ENCODE measurements around the gene DUSP15.

DUSP15 gene

DNA sequence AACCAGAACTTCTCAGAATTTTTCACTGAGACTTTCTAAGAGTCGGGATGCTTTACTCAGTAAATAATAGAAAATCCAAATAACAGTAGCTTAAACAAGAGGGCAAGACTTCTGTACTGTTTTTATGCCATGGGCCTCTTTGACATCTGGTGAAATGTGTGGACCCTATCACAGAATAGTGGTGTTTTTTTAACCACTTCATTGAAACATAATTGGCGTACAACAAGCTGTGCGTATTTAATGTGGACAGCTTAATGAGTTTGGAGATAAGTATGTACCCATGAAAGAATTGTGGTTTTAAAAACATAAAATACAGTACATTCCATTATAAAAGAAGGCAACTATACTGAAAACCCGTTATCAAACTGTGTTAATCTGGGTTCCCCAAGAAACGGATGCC, 43.8 kb upstream of the DUSP15 start:
- no peak overlapping the region for H3K4me3 ChIP-seq (ENCODE audit: low read depth, low read length)
- TF ChIP-seq, protein P1, sequence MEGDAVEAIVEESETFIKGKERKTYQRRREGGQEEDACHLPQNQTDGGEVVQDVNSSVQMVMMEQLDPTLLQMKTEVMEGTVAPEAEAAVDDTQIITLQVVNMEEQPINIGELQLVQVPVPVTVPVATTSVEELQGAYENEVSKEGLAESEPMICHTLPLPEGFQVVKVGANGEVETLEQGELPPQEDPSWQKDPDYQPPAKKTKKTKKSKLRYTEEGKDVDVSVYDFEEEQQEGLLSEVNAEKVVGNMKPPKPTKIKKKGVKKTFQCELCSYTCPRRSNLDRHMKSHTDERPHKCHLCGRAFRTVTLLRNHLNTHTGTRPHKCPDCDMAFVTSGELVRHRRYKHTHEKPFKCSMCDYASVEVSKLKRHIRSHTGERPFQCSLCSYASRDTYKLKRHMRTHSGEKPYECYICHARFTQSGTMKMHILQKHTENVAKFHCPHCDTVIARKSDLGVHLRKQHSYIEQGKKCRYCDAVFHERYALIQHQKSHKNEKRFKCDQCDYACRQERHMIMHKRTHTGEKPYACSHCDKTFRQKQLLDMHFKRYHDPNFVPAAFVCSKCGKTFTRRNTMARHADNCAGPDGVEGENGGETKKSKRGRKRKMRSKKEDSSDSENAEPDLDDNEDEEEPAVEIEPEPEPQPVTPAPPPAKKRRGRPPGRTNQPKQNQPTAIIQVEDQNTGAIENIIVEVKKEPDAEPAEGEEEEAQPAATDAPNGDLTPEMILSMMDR (IDR thresholded peaks at IDR 0.05; ENCODE audit: low read depth, low read length, missing control alignments): no peak
- DNase-seq (ENCODE audit: low read depth): no peak

DNA sequence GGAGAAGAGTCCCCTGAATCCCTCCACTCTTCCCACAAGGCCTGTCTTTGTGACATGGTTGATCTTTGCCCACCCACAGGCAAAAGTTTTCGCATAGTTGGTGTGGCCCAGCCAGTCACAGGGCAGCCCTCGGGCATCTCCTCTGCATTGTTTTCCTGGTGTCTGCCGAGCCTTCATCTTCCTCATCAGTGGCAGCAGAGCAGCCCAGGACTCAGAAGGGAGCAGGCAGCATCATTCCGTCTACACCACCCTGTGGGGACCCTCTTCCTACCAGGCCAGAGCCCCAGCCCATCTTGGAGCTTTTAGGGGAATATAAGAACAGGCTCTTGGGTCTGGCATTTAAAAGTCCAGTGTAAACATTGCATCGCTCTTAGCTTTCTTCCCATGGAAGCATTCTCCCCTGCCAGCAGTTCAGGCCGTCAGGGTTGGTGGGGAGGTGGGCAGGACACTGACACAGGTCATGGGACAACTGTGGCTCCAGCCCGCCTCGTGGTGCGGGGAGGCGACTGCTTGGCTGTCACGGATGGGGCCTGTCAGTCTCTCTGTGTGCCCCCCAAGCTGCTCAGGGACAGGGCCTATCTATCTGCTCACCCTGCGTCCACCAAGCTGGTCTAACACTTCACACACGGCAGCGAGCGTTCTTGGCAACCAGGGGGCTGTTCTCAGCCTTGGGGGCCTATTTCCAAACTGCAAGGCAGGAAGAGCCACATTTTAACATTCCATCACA, 43.3 kb upstream of the DUSP15 start:
- H3K4me3 ChIP-seq (ENCODE audit: low read depth, low read length): no peak overlapping the region
- DNase-seq (ENCODE audit: low read depth): no peak
- TF ChIP-seq, protein P1 (IDR thresholded peaks at IDR 0.05; ENCODE audit: low read depth, low read length, missing control alignments): no peak

DNA sequence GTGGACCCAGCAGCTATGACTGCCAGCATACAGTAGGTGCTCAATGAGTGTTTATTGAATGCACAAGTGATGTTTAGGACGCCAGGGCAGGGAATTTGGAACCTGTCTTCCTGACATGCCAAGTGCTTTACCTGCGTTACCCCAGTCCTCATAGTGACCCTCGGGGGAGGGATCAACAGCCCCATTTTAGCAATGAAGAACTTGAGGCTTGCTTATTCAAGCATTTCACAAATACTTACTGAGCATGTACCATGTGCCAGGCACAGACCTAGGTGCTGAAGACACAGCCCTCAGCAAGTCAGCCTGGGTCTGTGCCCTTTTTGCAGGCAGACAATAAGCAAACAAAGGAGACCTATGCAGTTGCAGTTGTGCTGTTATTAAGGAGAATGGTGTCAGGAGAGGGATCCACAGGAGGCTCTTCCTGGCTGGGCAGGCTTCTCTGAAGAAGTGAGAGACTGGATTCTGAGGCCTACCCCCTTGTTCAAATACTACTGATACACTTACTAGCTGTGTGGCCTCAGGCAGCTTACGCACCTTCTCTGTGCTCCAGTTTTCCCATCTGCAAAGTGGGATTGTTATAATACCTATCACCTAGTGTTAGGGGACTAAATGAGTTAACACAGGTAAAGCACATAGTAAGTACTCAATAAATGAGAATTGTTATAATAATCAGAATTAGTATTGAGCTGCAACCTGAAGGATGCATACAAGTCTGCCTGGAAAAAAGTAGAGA, 39.9 kb upstream of the DUSP15 start:
- no peak for DNase-seq (ENCODE audit: low read depth)
- TF ChIP-seq, protein P1 (IDR thresholded peaks at IDR 0.05; ENCODE audit: low read depth, low read length, missing control alignments): no peak
- H3K4me3 ChIP-seq (ENCODE audit: low read depth, low read length): no peak overlapping the region

GRCh38 chr20:31909253-31910070, 39.1 kb upstream of the DUSP15 start:
- no peak for DNase-seq (ENCODE audit: low read depth)
- H3K4me3 ChIP-seq (ENCODE audit: low read depth, low read length): no peak overlapping the region
- TF ChIP-seq, protein P1 (IDR thresholded peaks at IDR 0.05; ENCODE audit: low read depth, low read length, missing control alignments): no peak

- DNase-seq (ENCODE audit: low read depth): no peak
- no peak overlapping the region for H3K4me3 ChIP-seq (ENCODE audit: low read depth, low read length)
- TF ChIP-seq, protein P1 (IDR thresholded peaks at IDR 0.05; ENCODE audit: low read depth, low read length, missing control alignments): no peak
Observed at GRCh38 chr20:31908424-31908823, 38.1 kb upstream of the DUSP15 start.

- TF ChIP-seq, protein P1 (IDR thresholded peaks at IDR 0.05; ENCODE audit: low read depth, low read length, missing control alignments): no peak
- DNase-seq (ENCODE audit: low read depth): no peak
- H3K4me3 ChIP-seq (ENCODE audit: low read depth, low read length): no peak overlapping the region
Observed at GRCh38 chr20:31908016-31908415, 37.7 kb upstream of the DUSP15 start.
